Mesendoderm (in vitro differentiated cells): Measurements from ENCODE around the gene CLCF1.
A peak's percentile ranks its signal among the peaks of the same experiment; 100 is the strongest.

Experiments used
- DNase-seq: peaks from one replicate; pipeline ENCODE4 v3.0.0; 2013
- H2AK5ac ChIP-seq: 2 replicates; pipeline ENCODE4 v1.6.1; 2013; ENCODE audit warnings: low read length, inconsistent platforms
- H2BK120ac ChIP-seq: 2 replicates; pipeline ENCODE4 v1.6.1; 2013; ENCODE audit warnings: low read depth, mild to moderate bottlenecking, low read length, moderate library complexity, mixed read lengths
- H2BK15ac ChIP-seq: replicated peaks from 2 replicates; pipeline ENCODE4 v1.6.1; 2013; ENCODE audit warnings: low read depth, mild to moderate bottlenecking, moderate library complexity
- H2BK5ac ChIP-seq: 2 replicates; pipeline ENCODE4 v1.6.1; 2013; ENCODE audit warnings: low read length, inconsistent platforms
- H3K18ac ChIP-seq: 2 replicates; pipeline ENCODE4 v1.6.1; 2013; ENCODE audit warnings: mild to moderate bottlenecking, low read length, mixed read lengths
- H3K23ac ChIP-seq: one replicate; pipeline ENCODE4 v1.6.1; 2013; ENCODE audit warnings: low read length
- H3K27ac ChIP-seq: 2 replicates; pipeline ENCODE4 v1.5.1; 2013; ENCODE audit warnings: low read depth, mild to moderate bottlenecking, inconsistent platforms, low read length, moderate library complexity
- H3K27me3 ChIP-seq: 2 replicates; pipeline ENCODE4 v1.6.1; 2013; ENCODE audit warnings: low read length, control low read depth, mild to moderate bottlenecking, inconsistent platforms; ENCODE audit not compliant: insufficient read depth, poor library complexity
- H3K36me3 ChIP-seq: 2 replicates; pipeline ENCODE4 v1.6.1; 2013; ENCODE audit warnings: low read length, inconsistent platforms; ENCODE audit not compliant: control insufficient read depth, insufficient read depth
- H3K4ac ChIP-seq: one replicate; pipeline ENCODE4 v1.6.1; 2013; ENCODE audit warnings: low read depth, mild to moderate bottlenecking, low read length, moderate library complexity
- H3K4me1 ChIP-seq: 2 replicates; pipeline ENCODE4 v1.6.1; 2013; ENCODE audit warnings: low read depth, low read length, inconsistent platforms; ENCODE audit not compliant: control insufficient read depth
- H3K4me2 ChIP-seq: 2 replicates; pipeline ENCODE4 v1.6.1; 2013; ENCODE audit warnings: low read length
- H3K4me3 ChIP-seq: 2 replicates; pipeline ENCODE4 v1.5.1; 2013; ENCODE audit warnings: mild to moderate bottlenecking, low read length
- H3K56ac ChIP-seq: one replicate; pipeline ENCODE4 v1.6.1; 2013; ENCODE audit warnings: low read length
- H3K79me1 ChIP-seq: 2 replicates; pipeline ENCODE4 v1.6.1; 2013; ENCODE audit warnings: low read length, inconsistent platforms
- H3K79me2 ChIP-seq: 2 replicates; pipeline ENCODE4 v1.6.1; 2013; ENCODE audit warnings: mild to moderate bottlenecking, low read length; ENCODE audit not compliant: control insufficient read depth, insufficient read depth
- H3K9ac ChIP-seq: 2 replicates; pipeline ENCODE4 v1.6.1; 2013; ENCODE audit warnings: low read length, inconsistent platforms
- H4K5ac ChIP-seq: one replicate; pipeline ENCODE4 v1.6.1; 2013; ENCODE audit warnings: low read length
- H4K8ac ChIP-seq: one replicate; pipeline ENCODE4 v1.6.1; 2013; ENCODE audit warnings: low read depth, mild to moderate bottlenecking, control low read depth, low read length, moderate library complexity
- WGBS: extraction: QIAGEN DNeasy Blood & Tissue Kit; methylation state at CpG from one replicate; pipeline ENCODE4 v1.1.7; 2013; ENCODE audit warnings: low lambda C conversion rate, missing lambda C conversion rate; ENCODE audit not compliant: insufficient coverage; ENCODE audit errors: extremely low coverage; 5-methylcytosine and 5-hydroxymethylcytosine counted together

Gene CLCF1

DNA sequence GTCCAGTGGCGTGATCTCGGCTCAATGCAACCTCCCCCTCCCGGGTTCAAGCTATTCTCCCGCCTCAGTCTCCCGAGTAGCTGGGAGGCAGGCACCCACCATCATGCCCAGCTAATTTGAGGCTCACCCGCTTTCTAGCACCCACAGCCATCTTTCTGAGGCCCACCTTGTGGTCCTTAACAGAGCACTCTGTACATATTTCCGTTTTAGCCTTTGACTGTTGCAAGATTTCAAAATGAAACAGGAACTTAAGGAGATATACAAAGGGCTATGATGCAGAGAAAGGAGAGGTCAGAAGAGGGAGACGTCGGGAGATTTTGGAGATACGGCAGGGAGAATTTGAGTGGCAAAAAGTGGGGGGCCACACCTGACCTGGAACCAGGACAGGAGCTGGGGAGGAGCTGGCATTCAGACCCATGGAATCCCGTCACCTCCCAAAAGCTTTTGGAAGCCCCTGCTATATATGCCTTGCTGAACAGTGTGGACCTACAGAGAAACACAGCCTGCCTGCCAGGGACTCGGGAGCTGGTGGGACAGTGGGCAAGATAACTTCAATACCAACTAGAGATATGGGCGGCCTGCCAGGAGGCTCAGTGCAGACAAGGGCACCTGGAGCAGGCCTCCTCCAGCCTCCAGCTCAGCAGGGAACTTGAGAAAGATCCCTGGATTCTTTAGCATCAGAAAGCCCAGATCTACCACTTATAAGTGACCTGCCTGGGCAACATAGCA, 8.0 kb upstream of the CLCF1 start:
- Histone ChIP-seq H3K27ac (no peak overlapping the region), H3K4me2 (no peak overlapping the region), H3K23ac (no peak overlapping the region), H3K4me3 (no peak overlapping the region), H3K18ac (no peak overlapping the region), H3K79me2 (no peaks in the 10 kb centered on the region), H4K8ac (no peak overlapping the region), H2AK5ac (no peak overlapping the region), H2BK15ac (no peak overlapping the region), H3K36me3 (no peaks in the 10 kb centered on the region), H3K9ac (no peak overlapping the region), H2BK120ac (no peak overlapping the region), H3K56ac (no peak overlapping the region), H3K4me1 (peaks cover under 1% of the 10 kb centered on the region), H2BK5ac (no peak overlapping the region), H3K27me3 (no peaks in the 10 kb centered on the region), H3K79me1 (no peaks in the 10 kb centered on the region), H4K5ac (no peak overlapping the region), H3K4ac (no peak overlapping the region)
- no CpG with 5 or more reads among the region's 13 CpGs for WGBS
- DNase-seq: no peak

DNA sequence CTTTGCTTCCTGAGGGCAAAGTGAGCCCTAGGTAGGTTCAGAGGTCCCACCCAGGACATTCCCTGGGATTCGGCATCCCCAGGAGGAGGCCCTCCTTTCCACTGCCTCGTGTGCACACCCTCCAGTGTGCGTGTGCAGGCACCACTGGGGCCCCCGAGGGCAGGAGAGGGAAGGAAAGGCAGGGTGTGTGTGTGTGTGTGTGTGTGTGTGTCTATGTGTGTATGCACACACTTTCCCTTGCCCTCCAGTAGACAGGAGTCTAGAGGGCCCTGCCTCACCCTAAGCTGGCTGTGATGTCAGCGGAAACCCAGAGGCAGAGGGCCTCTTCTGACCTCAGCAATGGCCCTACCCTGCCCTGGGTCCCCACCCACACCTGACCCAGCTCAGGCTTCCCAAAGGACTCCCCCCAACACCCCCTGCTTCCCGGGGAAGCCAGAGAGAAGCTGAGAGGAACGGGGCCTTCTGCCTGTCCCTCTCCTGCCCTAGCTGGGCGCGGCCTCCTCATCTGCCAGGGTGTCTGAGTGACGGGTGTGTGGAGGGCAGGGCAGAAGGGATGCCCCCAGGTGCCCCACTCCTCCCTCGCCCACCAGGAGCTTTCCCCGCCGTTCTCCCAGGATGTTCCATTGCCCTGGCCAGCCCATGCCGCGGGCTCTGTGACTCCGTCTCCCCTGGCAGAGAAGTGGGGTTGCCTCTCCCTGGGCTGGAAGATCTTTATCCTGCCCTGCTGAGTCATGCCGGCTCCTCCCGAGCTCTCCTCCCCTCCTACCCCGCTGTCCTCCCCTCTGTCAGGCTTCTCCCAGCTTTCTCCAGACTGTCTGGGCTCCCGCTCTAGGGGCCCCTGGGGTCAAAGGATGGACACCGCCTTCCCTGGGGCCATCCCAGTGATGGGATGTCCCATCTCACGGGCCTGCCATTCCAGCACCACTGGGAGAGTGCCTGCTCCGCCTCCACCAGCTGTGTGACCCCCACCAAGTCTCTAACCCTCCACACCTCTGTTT, 6.0 kb upstream of the CLCF1 start:
- peak overlapping the region; percentile 2 for H3K18ac ChIP-seq
- H3K23ac ChIP-seq: no peak overlapping the region
- H3K56ac ChIP-seq: peak overlapping the region; percentile 56
- H2BK5ac ChIP-seq: no peak overlapping the region
- H3K27ac ChIP-seq: no peak overlapping the region
- no peak overlapping the region for H4K8ac ChIP-seq
- H2AK5ac ChIP-seq: no peak overlapping the region
- H2BK120ac ChIP-seq: no peak overlapping the region
- H3K79me2 ChIP-seq: no peaks in the 10 kb centered on the region
- no peaks in the 10 kb centered on the region for H3K79me1 ChIP-seq
- no peak overlapping the region for H4K5ac ChIP-seq
- no peak overlapping the region for H3K4me3 ChIP-seq
- peaks cover 12% of the 10 kb centered on the region for H3K4me1 ChIP-seq
- DNase-seq: no peak
- WGBS: no CpG with 5 or more reads among the region's 23 CpGs
- H3K27me3 ChIP-seq: no peaks in the 10 kb centered on the region
- no peak overlapping the region for H3K9ac ChIP-seq
- H3K4ac ChIP-seq: peak overlapping the region; percentile 46
- no peaks in the 10 kb centered on the region for H3K36me3 ChIP-seq
- H2BK15ac ChIP-seq: no peak overlapping the region
- no peak overlapping the region for H3K4me2 ChIP-seq

DNA sequence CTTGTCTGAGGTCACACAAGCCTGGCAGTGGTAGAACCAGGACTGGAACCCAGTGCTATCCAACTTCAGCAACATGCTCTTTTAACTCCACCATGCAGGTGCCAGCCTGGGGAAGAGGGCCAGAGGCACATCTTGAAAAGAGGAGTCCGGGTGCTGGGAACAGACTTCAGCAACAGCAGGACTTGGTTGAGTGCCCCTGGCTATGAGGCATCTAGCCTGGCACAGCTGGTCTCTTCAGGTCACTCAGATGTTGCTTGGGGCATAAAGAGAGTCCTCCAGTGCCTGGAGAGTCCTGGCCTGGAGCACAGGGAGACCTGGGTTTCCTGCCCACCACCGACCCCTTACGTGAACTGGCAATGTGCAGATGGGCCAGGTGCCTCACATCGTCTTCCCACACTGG, 5.1 kb upstream of the CLCF1 start:
- peaks cover 14% of the 10 kb centered on the region for H3K4me1 ChIP-seq
- H2BK5ac ChIP-seq: no peak overlapping the region
- DNase-seq: no peak
- no peak overlapping the region for H2AK5ac ChIP-seq
- H3K36me3 ChIP-seq: no peaks in the 10 kb centered on the region
- H3K27ac ChIP-seq: no peak overlapping the region
- no peak overlapping the region for H4K5ac ChIP-seq
- no peak overlapping the region for H2BK120ac ChIP-seq
- H3K9ac ChIP-seq: no peak overlapping the region
- no peaks in the 10 kb centered on the region for H3K79me1 ChIP-seq
- no peak overlapping the region for H3K56ac ChIP-seq
- no peak overlapping the region for H2BK15ac ChIP-seq
- H3K79me2 ChIP-seq: no peaks in the 10 kb centered on the region
- WGBS: no CpG with 5 or more reads among the region's 4 CpGs
- no peak overlapping the region for H3K18ac ChIP-seq
- no peak overlapping the region for H3K23ac ChIP-seq
- no peak overlapping the region for H3K4me3 ChIP-seq
- H3K4ac ChIP-seq: no peak overlapping the region
- H3K4me2 ChIP-seq: no peak overlapping the region
- H4K8ac ChIP-seq: no peak overlapping the region
- H3K27me3 ChIP-seq: no peaks in the 10 kb centered on the region

DNA sequence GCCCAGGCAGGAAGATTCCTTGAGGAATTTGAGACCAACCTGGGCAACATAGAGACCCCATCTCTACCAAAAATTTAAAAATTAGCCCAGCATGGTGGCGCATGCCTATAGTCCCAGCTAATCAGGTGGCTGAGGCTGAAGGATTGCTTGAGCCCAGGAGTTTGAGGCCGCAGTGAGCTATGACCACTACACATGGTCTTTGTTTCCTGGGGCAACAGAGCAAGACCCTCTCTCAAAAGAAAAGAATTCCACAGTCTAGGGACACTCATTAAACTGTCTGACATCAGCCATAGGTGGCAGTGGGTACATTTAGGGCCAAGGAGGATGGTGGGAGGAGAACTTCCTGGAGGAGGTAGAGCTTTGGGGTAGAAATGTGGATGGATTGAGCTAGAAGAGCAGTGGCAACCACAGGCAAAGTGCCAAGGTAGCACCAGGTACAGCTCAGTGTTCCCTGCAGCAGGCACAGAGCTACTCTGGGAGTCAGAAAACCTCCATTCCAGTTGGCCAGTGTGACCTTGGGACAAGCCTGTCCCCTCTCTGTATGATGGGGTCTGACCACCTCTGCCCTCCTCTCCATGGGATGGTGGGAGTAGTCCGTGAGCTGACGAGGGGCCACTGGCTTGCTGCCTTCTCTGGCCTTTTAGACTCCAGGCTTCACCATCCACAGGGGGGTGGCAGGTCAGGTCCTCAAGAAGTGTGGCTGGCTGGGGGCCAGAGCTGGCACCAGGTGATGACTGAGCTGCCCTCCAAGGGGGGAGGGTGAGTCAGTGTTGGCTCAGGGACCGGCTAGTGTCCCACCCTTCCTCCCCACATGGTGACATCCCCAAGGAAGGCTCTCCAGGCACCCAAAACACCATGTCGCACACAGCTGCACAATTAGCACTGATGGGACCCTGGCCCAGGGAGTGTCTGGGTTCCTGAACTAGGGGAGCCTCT, 3.7 kb upstream of the CLCF1 start:
- no peak for DNase-seq
- Histone ChIP-seq H3K4ac (no peak overlapping the region), H2BK15ac (no peak overlapping the region), H4K5ac (no peak overlapping the region), H3K4me3 (no peak overlapping the region), H3K27me3 (no peaks in the 10 kb centered on the region), H3K9ac (no peak overlapping the region), H3K18ac (no peak overlapping the region), H3K79me2 (no peaks in the 10 kb centered on the region), H3K79me1 (no peaks in the 10 kb centered on the region), H3K27ac (no peak overlapping the region), H3K56ac (no peak overlapping the region), H2BK5ac (no peak overlapping the region), H2AK5ac (no peak overlapping the region), H2BK120ac (no peak overlapping the region), H4K8ac (no peak overlapping the region), H3K36me3 (no peaks in the 10 kb centered on the region), H3K4me2 (no peak overlapping the region), H3K23ac (no peak overlapping the region), H3K4me1 (peaks cover 14% of the 10 kb centered on the region)
- WGBS: no CpG with 5 or more reads among the region's 6 CpGs

DNA sequence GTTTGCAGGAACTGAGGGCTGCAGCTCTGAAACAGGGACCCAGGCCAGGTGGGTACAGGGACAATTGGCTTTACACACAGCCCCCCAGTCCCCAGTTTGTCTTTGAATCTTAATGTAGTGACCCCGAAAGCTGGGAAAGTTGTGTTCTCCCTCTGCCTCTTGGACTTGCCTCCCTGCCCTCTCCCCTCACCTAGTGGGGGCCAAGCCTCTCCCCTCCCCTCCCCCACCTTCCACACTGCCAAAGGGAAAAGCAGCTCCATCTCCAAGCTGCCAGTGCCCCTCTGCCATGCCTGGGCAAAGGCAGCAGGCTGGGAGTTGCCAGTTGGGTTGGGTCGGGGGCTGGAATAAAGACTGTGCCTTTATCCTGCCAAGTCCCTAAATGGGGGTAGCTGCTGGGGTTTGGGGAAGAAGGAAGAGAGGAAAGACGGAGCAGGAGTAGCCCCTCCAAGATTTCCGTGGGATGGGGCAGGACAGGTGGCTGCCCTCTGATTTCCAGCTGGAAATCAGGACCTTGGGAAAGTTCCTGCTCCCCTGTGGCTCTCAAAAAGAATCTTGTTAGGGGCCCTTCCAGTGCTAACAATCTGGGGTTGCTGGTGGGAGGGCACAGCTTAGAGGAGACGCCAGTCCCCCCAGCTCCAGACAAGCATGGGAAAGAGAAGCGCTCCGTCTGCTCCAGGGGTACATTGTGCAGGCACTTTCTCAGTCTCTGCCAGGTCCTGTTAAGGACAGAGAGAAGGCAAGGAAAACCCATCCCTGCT, 2.8 kb upstream of the CLCF1 start:
- H4K8ac ChIP-seq: no peak overlapping the region
- peak overlapping the region; percentile 18 for H3K4me2 ChIP-seq
- H3K23ac ChIP-seq: peak overlapping the region; percentile 32
- H3K79me1 ChIP-seq: no peaks in the 10 kb centered on the region
- no peak overlapping the region for H2AK5ac ChIP-seq
- H3K4ac ChIP-seq: no peak overlapping the region
- H3K27me3 ChIP-seq: no peaks in the 10 kb centered on the region
- no peak for DNase-seq
- peak overlapping the region; percentile 69 for H3K9ac ChIP-seq
- H3K79me2 ChIP-seq: no peaks in the 10 kb centered on the region
- no peak overlapping the region for H2BK120ac ChIP-seq
- no CpG with 5 or more reads among the region's 7 CpGs for WGBS
- H3K4me1 ChIP-seq: peaks cover 19% of the 10 kb centered on the region
- no peak overlapping the region for H3K18ac ChIP-seq
- peak overlapping the region; percentile 18 for H2BK5ac ChIP-seq
- no peak overlapping the region for H3K4me3 ChIP-seq
- H3K36me3 ChIP-seq: no peaks in the 10 kb centered on the region
- peak overlapping the region; percentile 93 for H3K56ac ChIP-seq
- no peak overlapping the region for H2BK15ac ChIP-seq
- no peak overlapping the region for H4K5ac ChIP-seq
- H3K27ac ChIP-seq: no peak overlapping the region
